ENCODE data around the gene DARS2.

Gene DARS2

GRCh38 chr1:173887627-173888026 lies 63.2 kb downstream of the DARS2 start:
- DNase-seq (ENCODE audit: low spot score) = no peak

DNA sequence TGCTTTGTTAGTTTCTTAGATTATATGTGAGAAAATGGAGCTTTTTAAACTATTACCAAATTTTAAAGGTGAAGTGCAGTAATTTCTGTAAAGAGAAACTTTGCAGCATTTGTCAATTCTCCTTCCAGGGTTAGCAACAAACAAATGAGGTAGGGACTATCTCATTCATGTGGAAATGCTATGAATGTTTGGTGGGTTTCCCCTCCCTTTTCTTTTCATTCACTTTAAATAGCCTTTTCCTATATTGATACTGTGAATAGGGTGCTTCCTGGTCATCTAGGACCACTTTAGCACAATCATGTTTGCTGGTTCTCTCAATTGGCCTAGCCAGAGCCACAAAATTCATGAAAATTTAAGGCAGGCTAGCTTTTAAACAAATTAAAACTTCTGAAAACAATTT lies 64.3 kb downstream of the DARS2 start:
- no peak for DNase-seq (ENCODE audit: low spot score)

- no peak for DNase-seq (ENCODE audit: low spot score)
Observed at GRCh38 chr1:173889885-173890284, 65.4 kb downstream of the DARS2 start.

DNA sequence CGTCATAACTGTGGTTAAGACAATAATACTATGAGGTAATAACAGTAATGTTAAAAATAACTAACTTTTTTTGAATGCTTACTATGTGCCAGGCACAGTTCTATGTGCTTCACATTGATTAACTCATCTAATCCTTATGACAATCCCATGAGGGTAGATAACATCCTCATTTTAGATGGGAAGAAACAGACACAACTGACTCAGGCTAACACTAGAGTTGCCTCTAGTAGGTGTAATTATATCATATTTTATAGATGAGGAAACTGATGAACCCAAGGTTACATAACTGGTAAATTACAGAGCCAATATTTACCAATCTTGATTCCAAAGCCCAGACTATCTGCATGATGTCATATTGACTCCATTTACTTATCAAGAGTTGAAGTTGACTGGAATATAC lies 69.1 kb downstream of the DARS2 start:
- DNase-seq (ENCODE audit: low spot score) = no peak

GRCh38 chr1:173894189-173894588 lies 69.7 kb downstream of the DARS2 start:
- DNase-seq (ENCODE audit: low spot score) = no peak

GRCh38 chr1:173900427-173900826 lies 76.0 kb downstream of the DARS2 start:
- no peak for DNase-seq (ENCODE audit: low spot score)

- no peak for DNase-seq (ENCODE audit: low spot score)
Observed at GRCh38 chr1:173900992-173901391, 76.5 kb downstream of the DARS2 start.

GRCh38 chr1:173903827-173904531 lies 79.5 kb downstream of the DARS2 start:
- DNase-seq (ENCODE audit: low spot score) = no peak

All from left forelimb (tissue), 1 donor.